ENCODE measurements around the gene ZBTB34.

Gene ZBTB34

GRCh38 chr9:126844085-126844484, 16.4 kb upstream of the ZBTB34 start:
- DNase-seq, result no peak

- no peak for DNase-seq
Observed at GRCh38 chr9:126847051-126847450, 13.4 kb upstream of the ZBTB34 start.

- no peak for DNase-seq
Observed at GRCh38 chr9:126849591-126850225, 10.7 kb upstream of the ZBTB34 start.

DNA sequence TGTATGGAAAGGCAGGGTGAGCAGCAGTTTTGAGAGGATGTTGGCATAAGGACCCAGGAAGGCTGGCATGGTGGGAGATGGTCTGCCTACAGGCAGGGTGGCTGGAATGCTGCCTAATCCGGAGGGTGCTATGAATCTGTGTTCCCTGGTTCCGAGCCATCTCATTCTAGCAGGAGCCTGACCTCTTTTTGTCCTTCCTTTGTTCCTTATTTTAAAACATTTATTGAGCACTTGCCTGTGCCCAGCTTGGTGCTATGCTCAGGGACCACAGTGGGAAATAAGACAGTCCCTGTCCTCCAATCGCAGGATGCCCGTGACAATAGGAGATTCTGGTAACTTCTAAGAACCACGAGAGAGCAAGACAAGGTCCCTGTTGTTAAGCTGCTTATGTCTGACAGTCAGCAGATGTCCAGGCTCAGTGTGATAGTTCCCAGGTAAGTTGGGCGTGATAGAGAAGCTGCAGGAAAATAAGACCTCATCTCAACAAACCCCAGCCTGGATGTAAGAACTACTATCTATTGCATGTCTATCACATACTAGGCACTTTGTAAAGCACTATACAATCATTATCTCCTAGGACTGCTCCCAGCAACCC, 9.1 kb upstream of the ZBTB34 start:
- DNase-seq, result no peak

DNA sequence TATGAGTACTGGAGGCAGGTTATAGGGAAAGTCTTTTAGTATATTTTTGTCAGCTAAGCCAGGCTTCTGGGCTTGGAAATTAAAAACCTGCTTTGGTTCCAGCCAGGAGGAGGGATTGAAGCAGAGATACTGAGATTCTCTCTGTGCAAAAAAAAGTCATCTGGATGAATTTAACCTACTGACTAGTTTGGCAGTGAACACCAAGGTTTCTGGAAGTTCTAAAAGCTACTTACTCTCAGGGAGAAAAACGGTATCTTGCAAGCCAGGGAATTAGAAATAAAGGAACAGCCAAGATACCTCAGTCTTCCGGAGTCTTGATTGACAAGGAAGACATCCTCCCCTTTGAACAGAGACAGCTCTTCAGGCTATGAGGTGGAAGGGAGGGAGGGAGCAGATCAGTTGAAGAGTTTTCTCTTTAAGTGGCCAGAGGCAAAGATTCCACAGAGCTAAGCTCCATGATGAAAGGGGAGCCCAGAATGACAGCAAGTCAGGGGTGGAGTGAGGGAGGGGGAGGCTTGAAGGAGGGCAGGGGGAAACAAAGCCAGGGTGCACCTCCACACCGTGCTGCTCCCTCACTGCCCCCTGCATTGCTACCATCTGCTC, 8.3 kb upstream of the ZBTB34 start:
- no peak for DNase-seq

DNA sequence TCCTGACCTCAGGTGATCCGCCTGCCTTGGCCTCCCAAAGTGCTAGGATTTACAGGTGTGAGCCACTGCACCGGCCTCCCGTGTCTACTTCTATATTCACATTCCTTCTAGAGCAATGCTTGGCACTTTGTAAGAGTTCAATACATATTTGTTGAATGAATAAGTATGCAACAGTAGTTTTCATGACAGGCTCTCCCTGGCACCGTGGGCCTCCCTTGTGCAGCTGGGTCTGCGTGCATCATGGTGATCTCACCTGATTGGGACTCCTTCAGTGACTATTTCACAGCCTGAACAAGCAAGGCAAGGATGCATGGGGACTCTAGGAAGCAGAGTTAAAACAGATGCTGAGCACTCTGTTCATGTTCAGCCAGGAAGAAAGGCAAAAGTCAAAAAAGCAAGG, 6.8 kb upstream of the ZBTB34 start:
- no peak for DNase-seq

- no peak for DNase-seq
Observed at GRCh38 chr9:126854734-126855133, 5.7 kb upstream of the ZBTB34 start.

DNA sequence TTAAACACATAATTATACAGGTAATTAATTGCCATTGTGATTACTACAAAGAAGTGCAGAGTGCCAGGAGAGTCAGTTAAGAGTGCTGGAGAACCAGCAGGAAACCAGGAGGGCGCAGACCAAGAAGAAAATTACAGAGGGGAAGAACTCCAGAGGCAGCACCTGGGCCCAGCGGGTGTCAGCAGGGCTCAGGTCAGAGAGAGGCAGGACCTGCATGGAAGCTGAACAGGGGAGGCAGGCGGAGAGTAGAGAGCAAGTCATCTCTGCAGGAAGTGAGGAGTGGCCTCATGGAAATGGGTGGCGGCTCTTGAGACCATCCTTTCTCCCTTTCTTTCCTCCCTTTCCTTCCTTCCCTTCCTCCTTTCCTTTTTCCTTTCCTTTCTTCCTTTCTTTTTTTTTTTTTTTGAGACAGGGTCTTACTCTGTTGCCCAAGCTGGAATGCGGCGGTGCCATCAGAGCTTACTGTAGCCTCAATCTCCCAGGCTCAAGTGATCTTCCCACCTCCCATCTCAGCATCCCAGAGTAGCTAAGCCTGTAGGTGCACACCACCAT, 4.0 kb upstream of the ZBTB34 start:
- no peak for DNase-seq

GRCh38 chr9:126857261-126857960, 3.0 kb upstream of the ZBTB34 start:
- DNase-seq, result no peak

- DNase-seq, result no peak
Observed at GRCh38 chr9:126859111-126859510, 1.3 kb upstream of the ZBTB34 start.

- no peak for DNase-seq
Observed at GRCh38 chr9:126860757-126861466, 473 bp downstream of the ZBTB34 start.

DNA sequence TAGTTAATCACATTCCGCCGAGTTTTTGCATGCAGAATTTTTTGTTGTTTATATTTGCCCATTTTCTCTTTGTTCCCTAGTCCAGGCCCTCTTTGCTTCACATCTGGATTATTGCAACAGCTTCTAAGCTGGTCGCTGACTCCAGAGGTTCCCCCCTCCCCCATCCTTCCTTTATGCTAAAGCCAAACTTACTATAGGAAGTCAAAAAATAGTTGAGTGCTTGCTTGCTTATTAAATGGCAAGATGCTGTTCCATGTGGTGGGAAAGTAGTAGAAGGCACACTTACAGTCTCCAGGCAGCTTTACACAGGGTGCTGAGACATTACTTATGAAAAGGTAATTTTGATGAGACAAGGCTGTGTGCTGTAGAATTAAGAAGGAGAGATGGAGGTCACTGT, 1.3 kb downstream of the ZBTB34 start:
- no peak for DNase-seq

DNA sequence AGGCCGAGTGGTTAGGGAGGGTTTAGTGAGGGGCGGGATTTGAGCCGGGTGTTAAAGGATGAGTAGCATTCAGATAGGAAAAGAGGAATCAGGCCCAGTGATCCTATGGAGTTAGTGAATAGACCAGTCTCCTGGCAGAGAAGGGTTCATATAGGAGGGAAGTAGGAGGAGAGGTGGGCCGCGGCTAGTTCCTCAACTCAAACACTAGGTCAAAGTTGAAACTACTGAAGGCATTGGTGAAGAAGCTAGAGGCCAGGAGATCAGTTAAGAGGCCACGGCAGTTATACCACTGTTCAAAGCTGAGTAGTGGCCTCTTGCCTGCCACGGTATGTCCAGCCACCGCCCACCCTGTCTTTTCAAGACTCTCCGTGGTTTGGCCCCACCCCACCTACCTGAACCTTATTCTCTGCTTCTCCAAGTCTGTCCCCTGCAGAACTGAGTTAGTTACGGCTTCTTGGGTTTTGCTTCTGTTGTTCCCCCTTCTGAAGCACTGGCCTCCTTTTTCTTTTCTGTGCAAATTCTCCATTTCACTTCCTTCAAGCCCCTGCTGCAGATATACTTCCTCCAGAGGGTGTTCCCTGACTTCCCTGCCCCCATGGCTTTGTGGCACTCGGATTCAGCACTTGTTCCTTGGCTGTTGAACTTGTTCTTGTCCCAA, 1.8 kb downstream of the ZBTB34 start:
- no peak for DNase-seq

DNA sequence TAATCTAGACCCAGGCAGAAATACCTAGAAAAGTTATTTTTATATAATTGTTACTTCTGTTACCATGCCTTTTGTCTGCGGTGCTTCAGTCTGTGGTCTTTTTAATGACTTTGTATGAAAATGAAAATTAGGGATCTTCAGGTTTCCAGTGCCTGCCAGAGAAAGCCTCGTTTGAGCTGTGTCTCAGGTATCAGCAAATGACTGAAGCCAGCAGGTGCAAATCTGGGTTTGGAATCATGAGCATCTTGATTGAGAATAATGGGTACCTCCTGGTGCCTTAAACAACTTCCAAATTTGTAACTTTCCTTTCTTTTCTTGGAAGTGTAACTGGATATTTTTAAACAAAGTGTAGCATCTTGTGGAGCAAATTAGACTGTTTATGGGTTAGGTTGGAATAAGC, 4.3 kb downstream of the ZBTB34 start:
- no peak for DNase-seq

DNA sequence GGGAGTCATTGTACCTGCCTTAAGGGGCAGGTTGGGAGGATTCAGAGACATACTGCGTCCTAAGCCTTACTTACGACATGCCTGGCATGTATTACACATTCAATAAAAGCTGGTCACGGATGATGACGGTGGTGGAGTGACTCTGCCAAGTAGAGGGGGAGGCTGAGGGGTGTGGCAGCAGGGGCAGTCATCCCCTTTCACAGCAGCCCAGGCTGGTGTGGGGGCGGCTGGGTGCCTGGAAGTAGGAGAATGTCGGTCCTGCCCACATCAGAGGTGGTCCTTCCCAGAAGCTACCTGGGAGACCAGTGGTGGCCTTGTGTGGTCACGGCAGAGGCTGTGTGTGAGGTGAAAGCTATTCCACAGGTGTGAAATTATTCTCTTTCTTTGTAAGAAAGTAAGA, 8.9 kb downstream of the ZBTB34 start:
- DNase-seq, result no peak

GRCh38 chr9:126872516-126872915, 12.1 kb downstream of the ZBTB34 start:
- no peak for DNase-seq

GRCh38 chr9:126874546-126875314, 14.3 kb downstream of the ZBTB34 start:
- no peak for DNase-seq

GRCh38 chr9:126875756-126876510, 15.5 kb downstream of the ZBTB34 start:
- DNase-seq, result no peak

DNA sequence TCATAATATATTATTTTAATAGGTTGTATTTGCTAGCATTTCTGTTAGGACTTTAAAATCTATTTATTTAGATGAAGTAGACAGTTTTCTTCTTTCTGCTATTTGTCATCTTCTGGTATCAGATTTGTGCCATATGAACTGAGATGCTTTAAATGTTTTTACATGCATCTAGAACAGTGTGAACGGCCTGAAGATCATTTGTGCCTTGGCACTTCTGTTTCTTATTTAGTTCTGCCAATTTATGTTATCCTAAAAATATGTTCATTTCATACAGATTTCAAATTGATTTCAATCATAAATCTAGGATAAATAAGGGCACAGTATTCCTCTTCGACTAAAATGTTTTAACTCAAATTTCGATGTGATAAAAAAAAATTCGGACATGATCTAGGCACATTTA, 16.1 kb downstream of the ZBTB34 start:
- DNase-seq, result no peak

GRCh38 chr9:126877418-126877817, 17.0 kb downstream of the ZBTB34 start:
- DNase-seq, result no peak

GRCh38 chr9:126879288-126879687, 18.8 kb downstream of the ZBTB34 start:
- DNase-seq, result no peak
